ENCODE measurements around the gene MARCHF9. TPM values are rescaled to one million over a fixed set of nuclear protein-coding genes. Genes with fewer than 3 reads are reported as not detected.

MARCHF9 gene
- total RNA-seq, 1 donor from 2014 or later = 10.6 TPM

GRCh38 chr12:57723630-57723962 is 31.3 kb upstream of the MARCHF9 start:
- no peak for ATAC-seq
- intact Hi-C loops (cut with DNase I) = no loop called here
- DNase-seq (ENCODE audit: low spot score) = no peak

GRCh38 chr12:57724003-57724935 is 30.6 kb upstream of the MARCHF9 start:
- DNase-seq (ENCODE audit: low spot score) = no peak
- intact Hi-C loops (cut with DNase I) = no loop called here
- no peak for ATAC-seq

- ATAC-seq (no peak), DNase-seq (ENCODE audit: low spot score) (no peak)
- intact Hi-C loops (cut with DNase I) = no loop called here
These were observed 29.8 kb upstream of the MARCHF9 start for GRCh38 chr12:57724936-57725740.

GRCh38 chr12:57725851-57726150 is 29.1 kb upstream of the MARCHF9 start:
- ATAC-seq (no peak), DNase-seq (ENCODE audit: low spot score) (no peak)
- intact Hi-C loops (cut with DNase I) = no loop called here

GRCh38 chr12:57726151-57726883 is 28.6 kb upstream of the MARCHF9 start:
- peak; percentile 82 for DNase-seq (ENCODE audit: low spot score)
- intact Hi-C loops (cut with DNase I) = no loop called here
- ATAC-seq = peak; percentile 65

- DNase-seq (ENCODE audit: low spot score) (no peak), ATAC-seq (peak; percentile 38)
- intact Hi-C loops (cut with DNase I) = no loop called here
These were observed 27.8 kb upstream of the MARCHF9 start for GRCh38 chr12:57726884-57727757.

GRCh38 chr12:57727758-57728395 is 27.0 kb upstream of the MARCHF9 start:
- DNase-seq (ENCODE audit: low spot score) (no peak), ATAC-seq (no peak)
- intact Hi-C loops (cut with DNase I) = no loop called here

- intact Hi-C loops (cut with DNase I) = no loop called here
- DNase-seq (ENCODE audit: low spot score) = no peak
- no peak for ATAC-seq
These were observed 25.5 kb upstream of the MARCHF9 start for GRCh38 chr12:57729321-57729844.

GRCh38 chr12:57730336-57731067 is 24.4 kb upstream of the MARCHF9 start:
- DNase-seq (ENCODE audit: low spot score) = no peak
- ATAC-seq = no peak
- intact Hi-C loops (cut with DNase I) = no loop called here

GRCh38 chr12:57731411-57732080 is 23.4 kb upstream of the MARCHF9 start:
- intact Hi-C loops (cut with DNase I) = no loop called here
- DNase-seq (ENCODE audit: low spot score) (peak; percentile 53), ATAC-seq (no peak)

GRCh38 chr12:57732270-57732669 is 22.6 kb upstream of the MARCHF9 start:
- intact Hi-C loops (cut with DNase I) = no loop called here
- DNase-seq (ENCODE audit: low spot score) (peak; percentile 21), ATAC-seq (no peak)

GRCh38 chr12:57732726-57733593 is 21.9 kb upstream of the MARCHF9 start:
- ATAC-seq (no peak), DNase-seq (ENCODE audit: low spot score) (peak; percentile 35)
- intact Hi-C loops (cut with DNase I) = no loop called here

- intact Hi-C loops (cut with DNase I) = no loop called here
- DNase-seq (ENCODE audit: low spot score) = no peak
- ATAC-seq = no peak
These were observed 21.0 kb upstream of the MARCHF9 start for GRCh38 chr12:57733928-57734327.

GRCh38 chr12:57734591-57734990 is 20.3 kb upstream of the MARCHF9 start:
- no peak for ATAC-seq
- DNase-seq (ENCODE audit: low spot score) = no peak
- intact Hi-C loops (cut with DNase I) = no loop called here

GRCh38 chr12:57735198-57735855 is 19.6 kb upstream of the MARCHF9 start:
- DNase-seq (ENCODE audit: low spot score) (no peak), ATAC-seq (no peak)
- intact Hi-C loops (cut with DNase I) = no loop called here
